ENCODE data around the gene RANBP1.

DNA sequence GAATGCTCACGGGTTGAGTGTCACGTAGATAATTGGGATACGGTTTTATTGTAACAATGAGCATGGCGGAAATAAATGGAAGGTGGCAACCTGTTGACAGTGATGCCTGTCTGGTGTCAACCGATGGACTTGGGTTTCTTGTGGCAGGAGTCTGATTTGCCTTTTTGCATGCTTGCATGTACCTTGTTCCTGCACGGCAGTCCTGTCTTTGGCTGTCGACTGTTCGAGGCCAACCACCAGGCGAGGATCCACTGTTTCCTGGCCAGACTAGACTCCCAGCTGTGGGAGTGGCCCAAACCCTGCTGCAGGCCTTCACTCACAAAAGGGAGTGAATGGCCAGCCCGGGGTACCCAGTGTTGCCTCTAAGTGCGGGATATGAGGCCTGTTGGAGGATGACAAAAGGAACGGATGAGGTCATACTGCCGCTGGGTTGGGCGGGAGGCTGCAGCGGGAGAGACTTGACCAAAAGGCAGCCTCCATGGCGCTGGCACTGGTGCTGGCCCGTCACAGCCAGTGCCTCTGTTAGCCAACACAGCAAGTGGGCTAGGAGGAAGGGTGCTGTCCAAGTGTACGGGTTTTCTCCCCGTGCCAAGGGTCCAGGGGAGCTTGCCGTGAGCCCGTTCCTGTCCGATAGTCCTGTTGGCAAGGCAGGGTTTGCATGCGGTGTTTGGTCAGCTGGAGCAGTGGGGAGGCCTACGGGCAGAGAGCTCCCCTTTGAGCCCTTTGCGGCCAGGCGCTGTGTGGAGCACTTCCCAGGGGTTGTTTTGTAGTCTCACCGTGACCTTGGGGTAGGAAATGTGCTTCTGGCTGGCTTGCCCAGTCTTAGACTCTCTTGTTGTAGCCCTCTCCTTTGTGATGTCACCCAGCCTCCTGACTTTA, 34.9 kb upstream of the RANBP1 start:
- TF ChIP-seq MAFK (IDR thresholded peaks at IDR 0.05; ENCODE audit: low read depth, low read length) (no peak), RAD21 (IDR thresholded peaks at IDR 0.05; ENCODE audit: low read length) (no peak), NFE2L2 (IDR thresholded peaks at IDR 0.05; ENCODE audit: low read depth, low read length) (no peak), POLR2A (IDR thresholded peaks at IDR 0.05; ENCODE audit: low read depth, low read length) (0 out of 2 replicates have a peak, but pooled peaks have one; percentile 32), MXI1 (IDR thresholded peaks at IDR 0.05; ENCODE audit: borderline replicate concordance, low read depth, low read length) (peak; percentile 38; the same call in 1 of the 2 replicates), RCOR1 (IDR thresholded peaks at IDR 0.05; ENCODE audit: insufficient replicate concordance, low read length) (no peak), SMC3 (IDR thresholded peaks at IDR 0.05; ENCODE audit: low read depth, low read length) (no peak), CEBPB (IDR thresholded peaks at IDR 0.05; ENCODE audit: low read depth, low read length) (no peak), RFX5 (IDR thresholded peaks at IDR 0.05; ENCODE audit: low read depth, low read length) (no peak), BHLHE40 (IDR thresholded peaks at IDR 0.05; ENCODE audit: low read depth, low read length) (no peak)
- TF ChIP-seq, protein P1, sequence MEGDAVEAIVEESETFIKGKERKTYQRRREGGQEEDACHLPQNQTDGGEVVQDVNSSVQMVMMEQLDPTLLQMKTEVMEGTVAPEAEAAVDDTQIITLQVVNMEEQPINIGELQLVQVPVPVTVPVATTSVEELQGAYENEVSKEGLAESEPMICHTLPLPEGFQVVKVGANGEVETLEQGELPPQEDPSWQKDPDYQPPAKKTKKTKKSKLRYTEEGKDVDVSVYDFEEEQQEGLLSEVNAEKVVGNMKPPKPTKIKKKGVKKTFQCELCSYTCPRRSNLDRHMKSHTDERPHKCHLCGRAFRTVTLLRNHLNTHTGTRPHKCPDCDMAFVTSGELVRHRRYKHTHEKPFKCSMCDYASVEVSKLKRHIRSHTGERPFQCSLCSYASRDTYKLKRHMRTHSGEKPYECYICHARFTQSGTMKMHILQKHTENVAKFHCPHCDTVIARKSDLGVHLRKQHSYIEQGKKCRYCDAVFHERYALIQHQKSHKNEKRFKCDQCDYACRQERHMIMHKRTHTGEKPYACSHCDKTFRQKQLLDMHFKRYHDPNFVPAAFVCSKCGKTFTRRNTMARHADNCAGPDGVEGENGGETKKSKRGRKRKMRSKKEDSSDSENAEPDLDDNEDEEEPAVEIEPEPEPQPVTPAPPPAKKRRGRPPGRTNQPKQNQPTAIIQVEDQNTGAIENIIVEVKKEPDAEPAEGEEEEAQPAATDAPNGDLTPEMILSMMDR (conservative IDR thresholded peaks at IDR 0.05; ENCODE audit: low read depth, low read length), result no peak
- TF ChIP-seq, protein P2, sequence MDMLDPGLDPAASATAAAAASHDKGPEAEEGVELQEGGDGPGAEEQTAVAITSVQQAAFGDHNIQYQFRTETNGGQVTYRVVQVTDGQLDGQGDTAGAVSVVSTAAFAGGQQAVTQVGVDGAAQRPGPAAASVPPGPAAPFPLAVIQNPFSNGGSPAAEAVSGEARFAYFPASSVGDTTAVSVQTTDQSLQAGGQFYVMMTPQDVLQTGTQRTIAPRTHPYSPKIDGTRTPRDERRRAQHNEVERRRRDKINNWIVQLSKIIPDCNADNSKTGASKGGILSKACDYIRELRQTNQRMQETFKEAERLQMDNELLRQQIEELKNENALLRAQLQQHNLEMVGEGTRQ (IDR thresholded peaks at IDR 0.05; ENCODE audit: low read depth, low read length), result no peak

All from IMR-90 (cell line).